Measurements from ENCODE around the gene UBAC2.
A peak's percentile ranks its signal among the peaks of the same experiment; 100 is the strongest.

Gene UBAC2

GRCh38 chr13:99421758-99422585, 221.3 kb downstream of the UBAC2 start:
- no peak for DNase-seq

- DNase-seq: no peak
These were observed 222.0 kb downstream of the UBAC2 start for GRCh38 chr13:99422586-99423220.

- DNase-seq: peak; percentile 72
These were observed 225.1 kb downstream of the UBAC2 start for GRCh38 chr13:99425485-99426341.

GRCh38 chr13:99426426-99426825, 225.8 kb downstream of the UBAC2 start:
- DNase-seq: no peak

- no peak for DNase-seq
These were observed 229.0 kb downstream of the UBAC2 start for GRCh38 chr13:99429670-99430069.

GRCh38 chr13:99431927-99432608, 231.4 kb downstream of the UBAC2 start:
- no peak for DNase-seq

GRCh38 chr13:99432609-99433542, 232.2 kb downstream of the UBAC2 start:
- peak; percentile 94 for DNase-seq

GRCh38 chr13:99433543-99434075, 233.0 kb downstream of the UBAC2 start:
- no peak for DNase-seq

GRCh38 chr13:99434258-99434788, 233.7 kb downstream of the UBAC2 start:
- DNase-seq: peak; percentile 90

GRCh38 chr13:99435116-99435515, 234.5 kb downstream of the UBAC2 start:
- no peak for DNase-seq

GRCh38 chr13:99435998-99436397, 235.3 kb downstream of the UBAC2 start:
- DNase-seq: no peak
